ENCODE results near the gene JAZF1. TPM values are rescaled to one million over a fixed set of nuclear protein-coding genes. Genes with fewer than 3 reads are reported as not detected.

JAZF1 gene
- total RNA-seq, 1 donor from 2014 or later = 3.9 TPM

DNA sequence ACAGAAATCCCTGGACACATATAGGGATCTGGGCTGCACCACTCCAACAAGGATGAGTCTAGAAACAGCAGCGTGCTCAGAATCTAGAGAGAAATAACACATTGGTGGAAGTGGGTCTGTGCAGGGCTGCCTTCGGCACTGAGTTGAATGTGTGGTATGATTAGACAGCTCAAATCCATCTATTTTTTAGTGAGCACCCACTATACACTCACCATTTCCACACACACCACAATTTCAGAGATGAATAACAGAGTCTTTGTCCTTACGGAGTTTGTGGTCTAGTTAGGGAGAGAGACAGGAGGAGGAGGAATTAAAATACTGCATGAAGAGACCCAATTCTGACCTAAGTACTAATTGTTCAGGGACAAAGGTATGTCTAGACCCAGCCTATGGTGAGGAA is 44.2 kb downstream of the JAZF1 start:
- no peak for DNase-seq (ENCODE audit: low spot score)
- Mint-ChIP-seq H3K4me1 (ENCODE audit: low read depth) (peaks cover 5% of the 10 kb centered on the region), H3K27ac (no peak overlapping the region), H3K9me3 (no peaks in the 10 kb centered on the region), H3K36me3 (ENCODE audit: low read depth) (no peaks in the 10 kb centered on the region), H3K4me3 (ENCODE audit: low read depth) (no peak overlapping the region), H3K27me3 (ENCODE audit: low read depth) (peaks cover 10% of the 10 kb centered on the region)
- intact Hi-C loops (cut with micrococcal nuclease) = no loop called here

DNA sequence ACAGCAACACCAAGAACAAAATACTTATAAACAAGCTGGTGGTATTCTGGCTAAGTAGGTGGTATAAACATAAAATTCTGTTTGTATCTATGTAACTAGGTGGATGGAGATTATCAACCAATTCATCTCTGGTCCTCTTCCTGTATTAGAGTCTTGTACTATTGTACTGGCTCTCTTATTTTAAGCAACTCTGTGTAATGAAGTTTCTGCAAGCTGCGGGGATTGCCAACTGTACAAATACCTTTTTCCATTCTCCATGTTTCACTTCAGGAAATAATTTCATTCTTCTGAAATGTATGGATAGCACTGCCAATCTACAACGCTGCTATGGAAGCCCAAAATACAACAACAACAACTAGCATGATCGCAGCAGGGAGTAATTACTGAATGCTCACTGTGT is 44.8 kb downstream of the JAZF1 start:
- Mint-ChIP-seq H3K4me3 (ENCODE audit: low read depth) (no peak overlapping the region), H3K36me3 (ENCODE audit: low read depth) (no peaks in the 10 kb centered on the region), H3K4me1 (ENCODE audit: low read depth) (peaks cover 5% of the 10 kb centered on the region), H3K27me3 (ENCODE audit: low read depth) (peaks cover 8% of the 10 kb centered on the region), H3K27ac (no peak overlapping the region), H3K9me3 (no peaks in the 10 kb centered on the region)
- DNase-seq (ENCODE audit: low spot score) = no peak
- intact Hi-C loops (cut with micrococcal nuclease) = no loop called here

DNA sequence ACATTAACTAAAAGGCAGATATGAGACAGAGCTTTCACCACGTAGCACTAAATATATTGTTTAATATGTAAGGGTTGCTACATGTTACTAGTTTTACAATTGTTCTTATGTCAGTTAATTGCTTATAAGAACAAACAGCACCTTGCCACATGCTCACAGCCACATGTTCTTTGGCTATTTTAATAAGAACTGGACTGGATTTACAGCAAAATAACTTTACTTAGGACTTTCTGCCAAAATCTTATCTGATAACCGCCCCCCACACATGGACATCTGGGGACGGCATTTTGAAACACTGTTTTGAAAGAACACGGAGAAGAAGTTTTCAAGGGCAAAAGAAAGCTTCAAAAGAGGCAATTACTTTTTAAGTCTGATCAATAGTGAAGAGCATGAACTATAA is 45.3 kb downstream of the JAZF1 start:
- DNase-seq (ENCODE audit: low spot score) = no peak

DNA sequence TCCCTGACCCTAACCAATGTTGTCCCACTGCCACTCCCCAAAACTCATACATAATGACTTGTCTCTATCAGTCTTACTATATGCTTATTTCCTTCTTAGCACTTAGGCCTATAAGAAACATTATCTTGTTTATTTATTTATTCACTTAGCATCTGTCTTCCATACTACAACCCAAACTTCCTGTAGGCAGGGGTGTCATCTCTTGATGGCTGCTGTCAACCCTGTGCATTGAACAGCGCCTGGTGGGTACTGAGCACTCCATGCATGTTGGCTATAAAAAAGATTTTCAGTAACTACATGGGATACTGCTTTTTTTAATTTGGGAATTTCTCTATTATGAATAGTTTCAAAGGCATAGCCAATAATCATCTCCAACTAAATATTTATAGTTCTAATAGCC is 46.7 kb downstream of the JAZF1 start:
- Mint-ChIP-seq H3K36me3 (ENCODE audit: low read depth) (no peaks in the 10 kb centered on the region), H3K27me3 (ENCODE audit: low read depth) (peaks cover 8% of the 10 kb centered on the region), H3K4me3 (ENCODE audit: low read depth) (no peak overlapping the region), H3K9me3 (no peaks in the 10 kb centered on the region), H3K4me1 (ENCODE audit: low read depth) (peaks cover 5% of the 10 kb centered on the region), H3K27ac (no peak overlapping the region)
- intact Hi-C loops (cut with micrococcal nuclease) = no loop called here
- DNase-seq (ENCODE audit: low spot score) = no peak

More for the DNA sequence above, 45.3 kb downstream of the JAZF1 start:
- intact Hi-C loops (cut with micrococcal nuclease) = no loop called here
- H3K4me3 Mint-ChIP-seq (ENCODE audit: low read depth) = no peak overlapping the region
- H3K27me3 Mint-ChIP-seq (ENCODE audit: low read depth) = peaks cover 8% of the 10 kb centered on the region
- H3K9me3 Mint-ChIP-seq = no peaks in the 10 kb centered on the region
- no peak overlapping the region for H3K27ac Mint-ChIP-seq
- H3K4me1 Mint-ChIP-seq (ENCODE audit: low read depth) = peaks cover 5% of the 10 kb centered on the region
- H3K36me3 Mint-ChIP-seq (ENCODE audit: low read depth) = no peaks in the 10 kb centered on the region

DNA sequence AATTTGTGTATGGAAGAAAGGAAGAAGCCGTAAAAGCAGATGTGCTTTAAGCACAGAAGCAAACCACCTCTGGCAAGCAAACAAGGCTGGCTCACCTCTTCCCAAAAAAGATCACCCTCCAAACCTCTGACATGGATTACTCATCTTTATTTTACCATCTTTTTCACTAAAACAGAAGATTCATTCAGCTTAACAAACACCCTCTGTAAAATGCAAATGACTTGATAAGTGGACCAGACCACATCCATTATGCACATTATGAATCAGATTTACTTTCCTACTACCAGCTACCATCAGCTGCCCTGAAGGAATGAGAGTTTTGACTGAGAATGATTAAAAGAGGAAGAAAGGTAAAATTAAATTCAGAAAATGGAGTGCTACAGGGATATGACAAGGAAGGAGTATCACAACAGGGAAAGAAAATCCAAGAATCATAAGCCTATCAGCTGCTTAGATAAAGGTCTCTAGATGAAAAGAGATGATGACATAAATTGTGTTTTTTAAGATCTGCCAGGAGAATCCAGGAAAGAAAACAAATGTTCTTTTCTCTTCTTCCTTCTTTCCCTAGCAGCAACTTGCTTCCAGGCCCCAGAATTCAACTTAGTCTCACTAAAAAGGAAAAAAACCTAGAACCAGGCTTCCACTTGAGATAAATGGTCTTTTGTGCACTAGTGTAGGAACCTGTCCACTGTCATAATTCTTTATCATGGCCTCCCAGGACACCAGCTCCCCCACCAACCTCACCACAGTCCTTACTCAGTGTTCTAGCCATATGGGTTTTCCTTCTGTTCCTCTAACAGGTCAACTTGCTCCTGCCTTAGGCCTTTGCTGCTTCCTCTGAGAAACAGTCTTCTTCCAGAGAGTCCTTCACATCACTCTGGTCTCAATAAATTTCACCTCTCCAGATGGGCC is 47.4 kb downstream of the JAZF1 start:
- Mint-ChIP-seq H3K27me3 (ENCODE audit: low read depth) (peaks cover 8% of the 10 kb centered on the region), H3K27ac (no peak overlapping the region), H3K36me3 (ENCODE audit: low read depth) (no peaks in the 10 kb centered on the region), H3K4me1 (ENCODE audit: low read depth) (peaks cover 5% of the 10 kb centered on the region), H3K4me3 (ENCODE audit: low read depth) (no peak overlapping the region), H3K9me3 (no peaks in the 10 kb centered on the region)
- no peak for DNase-seq (ENCODE audit: low spot score)
- intact Hi-C loops (cut with micrococcal nuclease) = no loop called here

DNA sequence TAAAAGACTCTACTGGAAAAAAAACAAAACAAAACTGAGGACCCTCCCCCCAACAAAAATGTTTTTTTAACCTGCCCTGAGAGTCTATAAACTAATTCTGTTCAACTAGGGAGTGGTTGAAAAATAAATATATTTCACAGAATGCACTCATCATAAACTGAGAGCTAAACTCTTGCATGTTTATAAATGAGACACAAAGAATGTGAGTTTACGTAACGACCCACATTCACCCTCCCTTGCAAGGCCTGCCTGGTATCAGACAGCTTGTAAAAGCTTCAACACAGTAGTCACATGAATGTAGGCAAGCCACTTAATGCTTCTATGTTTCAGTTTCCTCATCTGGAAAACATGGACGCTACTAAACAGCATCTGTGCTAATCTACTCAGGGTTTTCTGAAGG is 50.3 kb downstream of the JAZF1 start:
- H3K4me3 Mint-ChIP-seq (ENCODE audit: low read depth) = no peak overlapping the region
- no peaks in the 10 kb centered on the region for H3K9me3 Mint-ChIP-seq
- H3K36me3 Mint-ChIP-seq (ENCODE audit: low read depth) = no peaks in the 10 kb centered on the region
- intact Hi-C loops (cut with micrococcal nuclease) = no loop called here
- peaks cover 4% of the 10 kb centered on the region for H3K27me3 Mint-ChIP-seq (ENCODE audit: low read depth)
- DNase-seq (ENCODE audit: low spot score) = no peak
- H3K4me1 Mint-ChIP-seq (ENCODE audit: low read depth) = peaks cover 5% of the 10 kb centered on the region
- H3K27ac Mint-ChIP-seq = no peak overlapping the region

DNA sequence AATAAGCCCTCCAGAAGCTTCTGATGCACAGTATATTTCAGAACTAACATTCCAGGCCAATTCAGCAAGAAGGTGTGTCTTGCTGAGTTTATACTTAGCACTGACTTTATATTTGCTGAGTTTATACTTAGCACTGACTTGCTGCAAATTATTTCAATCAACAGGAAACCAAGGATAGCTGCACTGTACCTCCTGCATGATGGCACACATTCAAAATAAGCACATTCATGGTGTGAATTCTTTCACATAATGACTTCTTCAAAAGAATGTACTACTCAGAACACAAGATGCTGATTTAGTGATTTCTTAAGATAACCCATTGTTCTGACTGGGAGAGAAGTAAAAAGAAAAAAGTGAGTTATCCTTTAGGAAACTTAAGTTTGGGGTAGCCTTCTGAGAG is 52.0 kb downstream of the JAZF1 start:
- Mint-ChIP-seq H3K4me1 (ENCODE audit: low read depth) (peaks cover 5% of the 10 kb centered on the region), H3K9me3 (no peaks in the 10 kb centered on the region), H3K27me3 (ENCODE audit: low read depth) (no peaks in the 10 kb centered on the region), H3K27ac (no peak overlapping the region), H3K36me3 (ENCODE audit: low read depth) (no peaks in the 10 kb centered on the region), H3K4me3 (ENCODE audit: low read depth) (no peak overlapping the region)
- no peak for DNase-seq (ENCODE audit: low spot score)
- intact Hi-C loops (cut with micrococcal nuclease) = no loop called here

DNA sequence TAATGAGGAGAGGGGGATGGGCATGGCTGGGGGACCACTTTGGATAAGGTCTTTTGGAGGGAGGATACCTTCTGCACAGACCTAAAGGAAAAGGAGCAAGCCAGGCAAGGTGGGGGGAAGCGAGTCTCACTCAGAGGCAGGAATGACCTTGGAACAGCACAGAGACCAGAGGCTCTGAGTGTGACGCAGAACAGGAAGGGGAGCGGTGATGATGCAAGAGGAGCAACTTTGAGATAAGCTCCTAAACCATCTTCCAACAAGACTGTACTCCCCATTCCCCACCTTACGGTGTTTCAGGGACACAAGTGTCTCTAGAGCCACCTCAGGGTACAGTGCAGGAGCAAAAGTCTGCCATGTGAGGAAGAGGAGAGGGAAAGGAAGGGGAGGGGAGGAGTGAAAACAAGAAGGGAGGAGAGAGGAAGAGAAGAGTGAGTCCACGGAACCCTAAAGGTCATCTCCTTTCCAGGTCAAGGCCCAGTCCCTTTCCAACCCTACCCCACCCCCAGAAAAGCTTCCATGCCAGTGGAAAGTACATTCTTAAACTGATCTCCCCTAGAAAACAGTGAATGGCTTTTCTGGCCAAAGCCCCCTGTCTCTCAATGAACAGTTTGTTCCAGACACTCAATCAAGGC is 54.1 kb downstream of the JAZF1 start:
- DNase-seq (ENCODE audit: low spot score) = no peak
- no peaks in the 10 kb centered on the region for H3K27me3 Mint-ChIP-seq (ENCODE audit: low read depth)
- H3K9me3 Mint-ChIP-seq = no peaks in the 10 kb centered on the region
- H3K4me3 Mint-ChIP-seq (ENCODE audit: low read depth) = no peak overlapping the region
- no peak overlapping the region for H3K27ac Mint-ChIP-seq
- peaks cover 2% of the 10 kb centered on the region for H3K4me1 Mint-ChIP-seq (ENCODE audit: low read depth)
- H3K36me3 Mint-ChIP-seq (ENCODE audit: low read depth) = no peaks in the 10 kb centered on the region
- intact Hi-C loops (cut with micrococcal nuclease) = no loop called here

DNA sequence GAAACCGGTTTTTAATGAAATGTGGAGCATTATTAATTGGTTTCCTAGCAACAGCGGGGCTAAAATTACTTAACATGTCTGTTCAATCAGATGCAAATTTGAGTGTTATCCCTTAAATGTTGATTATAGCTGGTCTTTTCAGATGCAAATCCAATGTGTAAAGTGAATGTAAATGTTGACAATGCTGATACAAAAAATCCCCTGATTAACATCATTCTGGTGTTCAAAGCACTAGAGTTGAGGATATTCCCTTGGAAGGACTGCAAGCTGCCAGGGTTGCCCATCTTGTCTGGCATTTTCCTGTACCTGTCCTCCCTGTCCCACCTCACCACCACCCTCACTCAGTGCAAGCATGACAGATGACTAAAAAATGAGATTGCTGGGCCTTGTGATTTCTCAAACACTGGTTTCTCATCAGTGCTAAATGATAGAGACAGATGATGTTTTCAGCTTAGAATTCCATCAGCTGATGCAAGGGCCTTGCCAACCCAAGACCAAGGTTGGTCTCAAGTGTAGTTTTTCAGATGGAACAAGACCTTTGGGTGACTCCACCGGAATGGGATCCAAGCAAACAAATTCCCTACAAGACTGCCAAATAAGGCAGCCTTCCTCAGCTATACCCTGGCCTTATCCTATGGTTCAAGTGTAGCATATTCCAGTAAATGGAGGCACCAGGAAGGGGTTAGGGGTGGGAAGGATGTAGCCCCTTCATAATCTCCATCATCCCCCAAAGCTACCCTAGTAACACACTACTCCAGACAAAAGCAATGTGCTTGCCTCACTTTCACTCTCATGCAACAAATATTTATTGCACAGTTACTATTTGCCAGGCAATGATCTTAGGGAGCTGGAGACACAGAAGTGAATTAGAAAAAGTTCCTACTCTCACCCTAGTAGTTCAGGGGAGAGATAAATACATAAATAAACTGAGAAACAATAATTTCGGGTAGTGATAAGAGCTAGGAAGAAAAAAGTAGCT is 54.9 kb downstream of the JAZF1 start:
- Mint-ChIP-seq H3K4me1 (ENCODE audit: low read depth) (peaks cover 2% of the 10 kb centered on the region), H3K36me3 (ENCODE audit: low read depth) (no peaks in the 10 kb centered on the region)

DNA sequence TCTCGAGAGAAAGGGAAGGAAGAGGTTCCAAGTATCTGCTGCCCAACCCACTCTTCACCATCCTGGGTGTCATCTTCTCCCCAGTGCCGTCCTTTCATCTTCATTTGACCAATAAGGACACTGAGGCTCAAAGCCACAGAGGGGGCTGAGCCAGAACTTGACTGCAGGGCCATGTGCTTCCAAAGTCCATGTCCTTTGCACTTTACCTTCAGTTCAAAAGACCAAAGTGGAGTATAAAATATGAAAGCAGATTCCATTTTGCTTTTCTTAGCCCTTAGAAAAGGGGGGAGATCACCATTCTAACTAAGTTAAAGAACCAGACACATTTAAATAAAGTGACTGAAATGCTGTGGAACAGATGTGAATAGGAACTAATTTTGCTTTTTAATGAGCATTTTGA is 56.2 kb downstream of the JAZF1 start:
- no peaks in the 10 kb centered on the region for H3K9me3 Mint-ChIP-seq
- no peaks in the 10 kb centered on the region for H3K27me3 Mint-ChIP-seq (ENCODE audit: low read depth)
- no peaks in the 10 kb centered on the region for H3K36me3 Mint-ChIP-seq (ENCODE audit: low read depth)
- intact Hi-C loops (cut with micrococcal nuclease) = no loop called here
- no peak for DNase-seq (ENCODE audit: low spot score)
- no peak overlapping the region for H3K4me3 Mint-ChIP-seq (ENCODE audit: low read depth)
- peaks cover 2% of the 10 kb centered on the region for H3K4me1 Mint-ChIP-seq (ENCODE audit: low read depth)
- H3K27ac Mint-ChIP-seq = no peak overlapping the region

More for the DNA sequence above, 54.9 kb downstream of the JAZF1 start:
- Mint-ChIP-seq H3K4me3 (ENCODE audit: low read depth) (no peak overlapping the region), H3K9me3 (no peaks in the 10 kb centered on the region), H3K27ac (no peak overlapping the region), H3K27me3 (ENCODE audit: low read depth) (no peaks in the 10 kb centered on the region)
- no peak for DNase-seq (ENCODE audit: low spot score)
- intact Hi-C loops (cut with micrococcal nuclease) = no loop called here

DNA sequence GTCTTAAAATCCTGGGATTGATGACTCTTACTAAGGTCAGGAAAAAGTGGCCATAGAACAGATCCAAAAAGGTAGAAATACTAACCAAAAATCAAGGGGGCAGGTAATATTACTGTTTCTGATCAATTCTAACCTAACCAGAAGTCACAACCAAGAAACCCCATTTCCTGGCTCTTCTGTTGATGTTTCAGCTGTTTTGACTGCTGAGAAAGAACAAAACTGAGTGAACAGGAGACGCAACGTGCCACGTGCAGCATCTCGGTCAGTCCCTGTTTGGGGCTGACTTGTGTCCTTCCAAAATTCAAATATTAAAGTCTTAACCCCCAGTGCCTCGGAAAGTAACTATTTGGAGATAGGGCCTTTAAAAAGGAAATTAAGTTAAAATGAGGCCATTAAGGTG is 56.8 kb downstream of the JAZF1 start:
- no peak overlapping the region for H3K27ac Mint-ChIP-seq
- no peaks in the 10 kb centered on the region for H3K27me3 Mint-ChIP-seq (ENCODE audit: low read depth)
- no peak overlapping the region for H3K4me3 Mint-ChIP-seq (ENCODE audit: low read depth)
- peaks cover 2% of the 10 kb centered on the region for H3K4me1 Mint-ChIP-seq (ENCODE audit: low read depth)
- DNase-seq (ENCODE audit: low spot score) = no peak
- no peaks in the 10 kb centered on the region for H3K9me3 Mint-ChIP-seq
- intact Hi-C loops (cut with micrococcal nuclease) = no loop called here
- H3K36me3 Mint-ChIP-seq (ENCODE audit: low read depth) = no peaks in the 10 kb centered on the region

DNA sequence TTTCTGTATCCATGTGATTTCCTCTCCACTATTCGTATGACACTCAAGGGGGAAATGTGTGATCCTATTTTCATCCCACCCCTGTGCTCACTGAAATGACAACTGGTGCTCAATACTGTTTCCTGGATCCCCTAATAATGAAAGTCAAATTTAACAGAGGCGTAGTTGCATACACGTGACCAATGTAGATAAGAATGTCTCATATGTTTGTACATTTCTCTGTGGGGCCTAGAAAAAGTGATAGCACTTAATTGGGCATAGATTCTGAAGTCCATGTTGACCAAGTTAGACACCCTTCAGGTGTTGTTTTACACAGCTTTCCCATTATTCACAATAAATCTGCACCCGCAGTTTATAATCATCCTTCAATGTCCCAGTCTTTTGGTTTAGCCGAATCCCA is 59.1 kb downstream of the JAZF1 start:
- Mint-ChIP-seq H3K4me1 (ENCODE audit: low read depth) (peaks cover 2% of the 10 kb centered on the region), H3K36me3 (ENCODE audit: low read depth) (no peaks in the 10 kb centered on the region), H3K4me3 (ENCODE audit: low read depth) (no peak overlapping the region), H3K9me3 (no peaks in the 10 kb centered on the region), H3K27me3 (ENCODE audit: low read depth) (peaks cover 2% of the 10 kb centered on the region), H3K27ac (no peak overlapping the region)
- no peak for DNase-seq (ENCODE audit: low spot score)
- intact Hi-C loops (cut with micrococcal nuclease) = no loop called here
